ENCODE measurements around the gene SERPIND1.

- TF ChIP-seq CTCF (IDR thresholded peaks at IDR 0.05) (no peak), POLR2A (IDR thresholded peaks at IDR 0.05) (no peak)
Observed at GRCh38 chr22:20764729-20765128, 9.2 kb upstream of the SERPIND1 start.

Measured in heart left ventricle (tissue), 13 donors.